GM12873 (cell line): ENCODE results near the gene CHCHD1.

ENCODE experiments used
- CTCF ChIP-seq: IDR thresholded peaks from 2 replicates; pipeline ENCODE4 v1.5.1; 2012; ENCODE audit warnings: low read depth, mild to moderate bottlenecking, moderate library complexity, low read length, control low read depth; ENCODE audit not compliant: insufficient read depth; ENCODE audit errors: missing control alignments

The CHCHD1 gene

GRCh38 chr10:73788864-73789658, 7.2 kb downstream of the CHCHD1 start:
- TF ChIP-seq CTCF: no peak

GRCh38 chr10:73789659-73790055, 7.8 kb downstream of the CHCHD1 start:
- TF ChIP-seq CTCF: no peak

- TF ChIP-seq CTCF: no peak
Observed at GRCh38 chr10:73790886-73791625, 9.2 kb downstream of the CHCHD1 start.

GRCh38 chr10:73791871-73792400, 10.1 kb downstream of the CHCHD1 start:
- TF ChIP-seq CTCF: no peak

GRCh38 chr10:73793456-73793855, 11.6 kb downstream of the CHCHD1 start:
- TF ChIP-seq CTCF: no peak

- no peak for TF ChIP-seq CTCF
Observed at GRCh38 chr10:73796766-73797165, 14.9 kb downstream of the CHCHD1 start.

- no peak for TF ChIP-seq CTCF
Observed at GRCh38 chr10:73797324-73798025, 15.6 kb downstream of the CHCHD1 start.
